Esophagus squamous epithelium (tissue), 5 donors: Measurements from ENCODE around the gene SH3PXD2B. TPM values are rescaled to one million over a fixed set of nuclear protein-coding genes. Genes with fewer than 3 reads are reported as not detected.

Experiments
- DNase-seq: peaks from one replicate; lab custom pipeline; 2025; lab: John Stamatoyannopoulos, UW
- H3K27ac ChIP-seq, 4 donors: fragments of 200-600 bp; sonication (generic); one replicate each; pipeline ENCODE4 v1.5.1; 2016 to 2019; ENCODE audit warnings: mild to moderate bottlenecking in 1 of 4
- H3K27me3 ChIP-seq, 4 donors: fragments of 200-600 bp; sonication (generic); 1 replicate in 3 of 4; 2 replicates in 1 of 4; pipeline versions ENCODE4 v1.5.1 to v1.6.0; 2017 to 2021; ENCODE audit warnings: antibody characterized with exemption in 1 of 4
- H3K36me3 ChIP-seq, 3 donors: fragments of 200-600 bp; sonication (generic); one replicate each; pipeline ENCODE4 v1.5.1; 2016 to 2019
- H3K4me1 ChIP-seq, 3 donors: fragments of 200-600 bp; sonication (generic); one replicate each; pipeline ENCODE4 v1.5.1; 2017 to 2019
- H3K4me3 ChIP-seq, 4 donors: fragments of 200-600 bp; sonication (generic); 1 replicate in 3 of 4; 2 replicates in 1 of 4; pipeline ENCODE4 v1.5.1; 2016 to 2019; ENCODE audit warnings: mild to moderate bottlenecking in 2 of 4, moderate library complexity in 1 of 4
- H3K9me3 ChIP-seq, 3 donors: fragments of 200-600 bp; sonication (generic); one replicate each; pipeline ENCODE4 v1.5.1; 2016 to 2019
- POLR2A ChIP-seq, 4 donors: fragments of 450-650 bp; IDR thresholded peaks; one replicate each; pipeline ENCODE4 v1.6.1; 2017; ENCODE audit warnings: antibody characterized with exemption in 4 of 4, mild to moderate bottlenecking in 4 of 4, moderate library complexity in 3 of 4
- WGBS, 2 donors: methylation state at CpG; one replicate each; pipeline ENCODE4 v1.1.5; 2018; 5-methylcytosine and 5-hydroxymethylcytosine counted together
- intact Hi-C: fragments of 100-400 bp; cut with DNase I; formaldehyde crosslinking; loops from one replicate; pipeline ENCODE4 v1.15.0; 2022
- total RNA-seq, 4 donors: library from RNA; depleted of rRNA; stranded (reverse); fragments of >200 nt; gene quantifications; one replicate each; pipeline ENCODE4 v1.1.0, GENCODE V29; 2016
- TF ChIP-seq, protein P1 (sequence below), 6 experiments: fragments of 450-650 bp in 4 of 6; fragments of 200-600 bp in 2 of 6; sonication (generic) in 2 of 6; IDR thresholded peaks; one replicate each; pipeline ENCODE4 v1.5.1; 2016 to 2019; ENCODE audit warnings: antibody characterized with exemption in 6 of 6, mild to moderate bottlenecking in 4 of 6, moderate library complexity in 4 of 6
- donor health status: DM: yes; HTN: yes; CAD: no.

Gene SH3PXD2B
- total RNA-seq, 4 donors from 2014 or later, result 7.1 to 22.1 (median 13.8) TPM

DNA sequence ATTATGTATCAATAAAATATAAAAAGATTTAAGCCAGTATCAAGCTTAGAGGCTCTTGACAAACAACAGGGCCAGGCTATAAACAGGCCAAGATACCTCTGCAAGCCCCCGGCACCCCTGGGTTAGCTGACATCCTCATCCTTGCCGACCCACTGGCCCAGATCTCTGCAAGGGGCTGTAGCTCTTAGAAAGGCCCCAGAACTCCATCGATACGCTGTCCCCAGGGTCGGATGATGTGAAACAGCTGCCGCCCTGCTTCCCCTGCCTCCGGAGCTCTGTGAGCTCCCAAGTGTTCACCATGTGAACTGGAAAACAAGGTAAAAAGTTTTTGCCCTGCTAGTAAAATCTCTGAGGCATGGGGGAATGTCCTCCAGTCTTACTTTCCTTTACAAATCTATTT lies 20.1 kb downstream of the SH3PXD2B start:
- Histone ChIP-seq H3K27ac (peak overlapping the region in 2 of 4 donors; percentile 17 to 31), H3K27me3 (no peaks in the 10 kb centered on the region), H3K4me3 (no peak overlapping the region), H3K9me3 (no peaks in the 10 kb centered on the region), H3K36me3 (peaks cover 0 to 10% (median 0%) of the 10 kb centered on the region in 3 donors), H3K4me1 (peaks cover 16 to 79% (median 44%) of the 10 kb centered on the region in 3 donors)
- TF ChIP-seq POLR2A (IDR thresholded peaks at IDR 0.05), result no peak
- TF ChIP-seq, protein P1, sequence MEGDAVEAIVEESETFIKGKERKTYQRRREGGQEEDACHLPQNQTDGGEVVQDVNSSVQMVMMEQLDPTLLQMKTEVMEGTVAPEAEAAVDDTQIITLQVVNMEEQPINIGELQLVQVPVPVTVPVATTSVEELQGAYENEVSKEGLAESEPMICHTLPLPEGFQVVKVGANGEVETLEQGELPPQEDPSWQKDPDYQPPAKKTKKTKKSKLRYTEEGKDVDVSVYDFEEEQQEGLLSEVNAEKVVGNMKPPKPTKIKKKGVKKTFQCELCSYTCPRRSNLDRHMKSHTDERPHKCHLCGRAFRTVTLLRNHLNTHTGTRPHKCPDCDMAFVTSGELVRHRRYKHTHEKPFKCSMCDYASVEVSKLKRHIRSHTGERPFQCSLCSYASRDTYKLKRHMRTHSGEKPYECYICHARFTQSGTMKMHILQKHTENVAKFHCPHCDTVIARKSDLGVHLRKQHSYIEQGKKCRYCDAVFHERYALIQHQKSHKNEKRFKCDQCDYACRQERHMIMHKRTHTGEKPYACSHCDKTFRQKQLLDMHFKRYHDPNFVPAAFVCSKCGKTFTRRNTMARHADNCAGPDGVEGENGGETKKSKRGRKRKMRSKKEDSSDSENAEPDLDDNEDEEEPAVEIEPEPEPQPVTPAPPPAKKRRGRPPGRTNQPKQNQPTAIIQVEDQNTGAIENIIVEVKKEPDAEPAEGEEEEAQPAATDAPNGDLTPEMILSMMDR (IDR thresholded peaks at IDR 0.05), result no peak
- WGBS, 2 donors, result 64 to 68% methylated on average over 4 to 6 of the region's 7 CpGs
- DNase-seq, result no peak
- intact Hi-C loops, result no loop called here

DNA sequence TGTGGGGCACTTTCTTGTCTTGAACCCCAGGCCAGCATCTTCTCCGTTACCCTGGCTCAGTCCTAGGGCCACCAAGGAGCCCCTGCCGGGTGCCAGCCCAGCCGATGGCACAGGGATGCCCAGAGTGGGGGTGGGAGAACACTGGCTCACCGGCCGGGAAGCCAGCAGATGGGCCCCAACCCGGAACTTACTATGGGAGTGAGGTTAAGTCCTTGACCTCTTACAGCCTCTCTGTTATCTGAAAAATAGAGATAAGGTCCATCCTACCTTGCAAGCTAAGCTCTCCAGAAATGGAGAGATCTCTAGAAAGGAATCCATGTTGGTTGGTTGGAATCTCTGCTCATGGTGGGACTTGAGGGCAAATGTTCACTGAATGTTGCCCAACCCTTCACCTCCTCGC lies 20.8 kb downstream of the SH3PXD2B start:
- no peak for DNase-seq
- no peak for TF ChIP-seq POLR2A (IDR thresholded peaks at IDR 0.05)
- TF ChIP-seq, protein P1 (IDR thresholded peaks at IDR 0.05), result no peak
- Histone ChIP-seq H3K9me3 (no peaks in the 10 kb centered on the region), H3K36me3 (peaks cover 0 to 10% (median 0%) of the 10 kb centered on the region in 3 donors), H3K27ac (peak overlapping the region in 1 of 4 donors; percentile 0), H3K4me3 (no peak overlapping the region), H3K4me1 (peaks cover 20 to 80% (median 49%) of the 10 kb centered on the region in 3 donors), H3K27me3 (no peaks in the 10 kb centered on the region)
- intact Hi-C loops, result no loop called here
- 81 to 96% methylated on average over 2 to 5 of the region's 7 CpGs for WGBS, 2 donors

DNA sequence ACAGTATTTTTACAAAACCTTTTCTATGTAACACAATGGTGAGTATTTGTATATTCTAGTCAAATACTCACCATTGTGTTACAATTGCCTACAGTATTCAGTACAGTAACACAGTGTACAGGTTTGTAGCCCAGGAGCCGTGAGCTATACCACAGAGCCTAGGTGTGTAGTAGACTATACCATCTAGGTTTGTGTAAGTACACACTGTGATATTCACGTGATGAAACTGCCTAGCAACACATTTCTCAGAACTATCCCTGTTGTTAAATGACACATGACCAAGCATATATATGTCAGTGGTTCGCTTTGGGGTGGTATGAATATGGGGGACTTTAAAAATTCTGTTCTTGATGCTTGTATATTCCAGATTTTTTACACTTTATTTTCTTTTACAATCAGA lies 21.3 kb downstream of the SH3PXD2B start:
- Histone ChIP-seq H3K4me3 (no peak overlapping the region), H3K27ac (peak overlapping the region in 1 of 4 donors; percentile 0), H3K27me3 (no peaks in the 10 kb centered on the region), H3K36me3 (peaks cover 0 to 10% (median 0%) of the 10 kb centered on the region in 3 donors), H3K4me1 (peaks cover 20 to 80% (median 49%) of the 10 kb centered on the region in 3 donors), H3K9me3 (no peaks in the 10 kb centered on the region)
- intact Hi-C loops, result no loop called here
- 82 to 90% methylated on average over 3 of the region's 3 CpGs for WGBS, 2 donors
- TF ChIP-seq, protein P1 (IDR thresholded peaks at IDR 0.05), result no peak
- no peak for TF ChIP-seq POLR2A (IDR thresholded peaks at IDR 0.05)
- DNase-seq, result no peak

DNA sequence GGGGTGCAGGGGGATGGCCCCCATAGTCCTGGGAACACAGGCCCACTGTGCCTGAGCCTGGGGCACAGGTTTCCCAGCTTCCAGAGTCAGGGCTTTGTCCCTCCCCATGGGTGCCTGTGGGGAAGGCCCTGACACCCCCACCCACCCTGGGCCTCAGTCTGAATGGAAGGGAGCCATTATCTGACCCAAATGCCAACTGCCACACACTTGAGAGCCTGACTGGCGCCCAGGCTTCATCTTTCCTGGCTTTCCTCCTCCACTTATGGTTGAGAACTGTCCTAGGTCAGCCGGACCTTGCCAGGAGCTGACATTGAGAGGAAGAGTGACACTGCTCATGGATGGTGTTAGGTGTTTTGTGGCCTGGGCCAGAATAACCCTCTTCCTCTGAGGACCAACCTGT lies 24.0 kb downstream of the SH3PXD2B start:
- TF ChIP-seq, protein P1 (IDR thresholded peaks at IDR 0.05), result no peak
- TF ChIP-seq POLR2A (IDR thresholded peaks at IDR 0.05), result no peak
- Histone ChIP-seq H3K36me3 (peaks cover 0 to 3% (median 0%) of the 10 kb centered on the region in 3 donors), H3K9me3 (no peaks in the 10 kb centered on the region), H3K27me3 (no peaks in the 10 kb centered on the region), H3K27ac (peak overlapping the region; percentile 72 to 96 (median 94)), H3K4me1 (peaks cover 17 to 80% (median 43%) of the 10 kb centered on the region in 3 donors), H3K4me3 (no peak overlapping the region)
- no peak for DNase-seq
- intact Hi-C loops, result no loop called here
- WGBS, 2 donors, result no CpG with 5 or more reads among the region's 2 CpGs

DNA sequence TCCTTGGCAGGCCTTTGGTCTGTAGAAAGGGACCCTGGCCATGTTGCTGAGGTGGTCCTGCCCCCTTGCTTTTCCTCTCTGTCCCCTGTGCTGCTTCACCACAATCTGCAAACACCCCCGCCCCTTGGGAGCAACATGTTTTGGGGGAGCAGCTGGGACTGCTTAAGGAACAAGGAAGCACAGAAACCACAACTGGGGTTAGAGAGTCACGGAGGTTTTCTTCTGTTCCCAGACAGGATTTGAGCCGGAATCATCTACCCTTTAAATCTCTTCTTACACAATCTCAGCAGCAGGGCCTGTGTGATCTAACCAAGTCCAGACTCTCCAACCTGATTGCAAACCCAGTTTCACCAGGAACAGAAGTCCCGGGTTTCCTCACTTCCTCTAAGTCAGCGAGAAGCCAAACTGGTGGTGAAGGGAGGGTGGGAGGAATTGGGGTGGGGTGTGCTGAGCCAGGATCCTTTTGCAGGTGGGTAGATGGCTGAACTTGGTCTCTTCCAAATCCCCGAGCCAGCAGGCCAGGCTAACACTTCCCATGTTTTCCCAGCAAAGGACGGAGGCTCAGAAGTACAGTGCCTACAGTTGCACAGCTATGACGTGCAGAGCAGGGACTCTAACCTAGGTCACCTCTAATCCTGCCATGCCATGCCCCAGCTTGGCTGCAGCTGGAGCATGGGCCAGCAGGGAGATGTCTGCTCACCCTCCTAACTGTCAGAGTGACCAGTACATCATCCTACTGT lies 25.0 kb downstream of the SH3PXD2B start:
- TF ChIP-seq POLR2A (IDR thresholded peaks at IDR 0.05), result no peak
- TF ChIP-seq, protein P1 (IDR thresholded peaks at IDR 0.05), result no peak

More for the DNA sequence above, 25.0 kb downstream of the SH3PXD2B start:
- DNase-seq, result no peak
- Histone ChIP-seq H3K9me3 (no peaks in the 10 kb centered on the region), H3K36me3 (peaks cover 0 to 3% (median 0%) of the 10 kb centered on the region in 3 donors), H3K27me3 (no peaks in the 10 kb centered on the region), H3K4me3 (no peak overlapping the region), H3K27ac (peak overlapping the region; percentile 72 to 96 (median 94)), H3K4me1 (peaks cover 17 to 85% (median 49%) of the 10 kb centered on the region in 3 donors)
- 36 to 43% methylated on average over 5 of the region's 8 CpGs for WGBS, 2 donors
- intact Hi-C loops, result no loop called here
